Mesendoderm (in vitro differentiated cells): ENCODE measurements around the gene VGLL3.
A peak's percentile ranks its signal among the peaks of the same experiment; 100 is the strongest.

Source experiments
- DNase-seq: peaks from one replicate; pipeline ENCODE4 v3.0.0; 2013
- H2AK5ac ChIP-seq: 2 replicates; pipeline ENCODE4 v1.6.1; 2013; ENCODE audit warnings: low read length, inconsistent platforms
- H2BK120ac ChIP-seq: 2 replicates; pipeline ENCODE4 v1.6.1; 2013; ENCODE audit warnings: low read depth, mild to moderate bottlenecking, low read length, moderate library complexity, mixed read lengths
- H2BK15ac ChIP-seq: replicated peaks from 2 replicates; pipeline ENCODE4 v1.6.1; 2013; ENCODE audit warnings: low read depth, mild to moderate bottlenecking, moderate library complexity
- H2BK5ac ChIP-seq: 2 replicates; pipeline ENCODE4 v1.6.1; 2013; ENCODE audit warnings: low read length, inconsistent platforms
- H3K18ac ChIP-seq: 2 replicates; pipeline ENCODE4 v1.6.1; 2013; ENCODE audit warnings: mild to moderate bottlenecking, low read length, mixed read lengths
- H3K23ac ChIP-seq: one replicate; pipeline ENCODE4 v1.6.1; 2013; ENCODE audit warnings: low read length
- H3K27ac ChIP-seq: 2 replicates; pipeline ENCODE4 v1.5.1; 2013; ENCODE audit warnings: low read depth, mild to moderate bottlenecking, inconsistent platforms, low read length, moderate library complexity
- H3K27me3 ChIP-seq: 2 replicates; pipeline ENCODE4 v1.6.1; 2013; ENCODE audit warnings: low read length, control low read depth, mild to moderate bottlenecking, inconsistent platforms; ENCODE audit not compliant: insufficient read depth, poor library complexity
- H3K36me3 ChIP-seq: 2 replicates; pipeline ENCODE4 v1.6.1; 2013; ENCODE audit warnings: low read length, inconsistent platforms; ENCODE audit not compliant: control insufficient read depth, insufficient read depth
- H3K4ac ChIP-seq: one replicate; pipeline ENCODE4 v1.6.1; 2013; ENCODE audit warnings: low read depth, mild to moderate bottlenecking, low read length, moderate library complexity
- H3K4me1 ChIP-seq: 2 replicates; pipeline ENCODE4 v1.6.1; 2013; ENCODE audit warnings: low read depth, low read length, inconsistent platforms; ENCODE audit not compliant: control insufficient read depth
- H3K4me2 ChIP-seq: 2 replicates; pipeline ENCODE4 v1.6.1; 2013; ENCODE audit warnings: low read length
- H3K4me3 ChIP-seq: 2 replicates; pipeline ENCODE4 v1.5.1; 2013; ENCODE audit warnings: mild to moderate bottlenecking, low read length
- H3K56ac ChIP-seq: one replicate; pipeline ENCODE4 v1.6.1; 2013; ENCODE audit warnings: low read length
- H3K79me1 ChIP-seq: 2 replicates; pipeline ENCODE4 v1.6.1; 2013; ENCODE audit warnings: low read length, inconsistent platforms
- H3K79me2 ChIP-seq: 2 replicates; pipeline ENCODE4 v1.6.1; 2013; ENCODE audit warnings: mild to moderate bottlenecking, low read length; ENCODE audit not compliant: control insufficient read depth, insufficient read depth
- H3K9ac ChIP-seq: 2 replicates; pipeline ENCODE4 v1.6.1; 2013; ENCODE audit warnings: low read length, inconsistent platforms
- H4K5ac ChIP-seq: one replicate; pipeline ENCODE4 v1.6.1; 2013; ENCODE audit warnings: low read length
- H4K8ac ChIP-seq: one replicate; pipeline ENCODE4 v1.6.1; 2013; ENCODE audit warnings: low read depth, mild to moderate bottlenecking, control low read depth, low read length, moderate library complexity
- WGBS: extraction: QIAGEN DNeasy Blood & Tissue Kit; methylation state at CpG from one replicate; pipeline ENCODE4 v1.1.7; 2013; ENCODE audit warnings: low lambda C conversion rate, missing lambda C conversion rate; ENCODE audit not compliant: insufficient coverage; ENCODE audit errors: extremely low coverage; 5-methylcytosine and 5-hydroxymethylcytosine counted together

VGLL3 gene

DNA sequence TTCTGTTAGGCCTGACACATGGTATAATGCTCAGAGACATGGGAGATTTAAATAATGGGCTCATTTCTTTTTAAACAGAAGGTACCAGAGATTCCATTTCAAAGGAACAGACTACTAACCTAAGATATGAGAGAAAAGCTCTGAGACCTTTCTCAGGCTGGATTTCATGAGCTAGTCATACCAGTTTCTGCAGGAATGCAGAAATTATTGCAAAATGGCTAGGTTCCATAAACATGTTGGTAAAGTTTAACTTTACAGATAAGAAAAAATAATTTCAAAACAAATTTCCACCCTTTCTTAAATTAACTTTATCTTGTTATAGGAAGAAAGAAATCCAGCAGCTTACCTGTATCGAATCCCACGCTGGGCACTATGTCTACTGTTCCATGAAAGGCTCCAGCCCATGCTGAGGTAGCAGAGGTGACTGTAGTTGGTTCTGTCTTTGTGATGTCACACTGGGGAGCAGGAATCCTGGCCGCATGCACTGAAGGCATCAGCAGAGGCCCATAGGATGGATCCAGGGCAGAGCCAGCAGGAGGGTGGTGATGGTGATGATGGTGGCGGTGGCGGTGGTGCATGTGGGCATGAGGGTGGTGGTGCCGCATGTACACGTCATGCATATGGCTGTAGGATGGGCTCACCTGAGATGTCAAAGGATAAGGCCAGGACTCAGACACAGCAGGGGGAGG is 22.6 kb downstream of the VGLL3 start:
- H2AK5ac ChIP-seq = no peak overlapping the region
- H3K23ac ChIP-seq = no peak overlapping the region
- no peak overlapping the region for H3K4ac ChIP-seq
- DNase-seq = no peak
- H3K27ac ChIP-seq = no peak overlapping the region
- no peaks in the 10 kb centered on the region for H3K4me1 ChIP-seq
- no peak overlapping the region for H4K5ac ChIP-seq
- H3K79me2 ChIP-seq = no peaks in the 10 kb centered on the region
- H3K4me2 ChIP-seq = no peak overlapping the region
- H2BK5ac ChIP-seq = no peak overlapping the region
- no peak overlapping the region for H4K8ac ChIP-seq
- H3K56ac ChIP-seq = no peak overlapping the region
- H2BK120ac ChIP-seq = no peak overlapping the region
- WGBS = no CpG with 5 or more reads among the region's 7 CpGs
- H3K18ac ChIP-seq = no peak overlapping the region
- H2BK15ac ChIP-seq = no peak overlapping the region
- no peak overlapping the region for H3K4me3 ChIP-seq
- H3K9ac ChIP-seq = no peak overlapping the region
- H3K27me3 ChIP-seq = no peaks in the 10 kb centered on the region
- no peaks in the 10 kb centered on the region for H3K36me3 ChIP-seq
- H3K79me1 ChIP-seq = no peaks in the 10 kb centered on the region

- DNase-seq = no peak
- Histone ChIP-seq H2BK120ac (no peak overlapping the region), H3K36me3 (no peaks in the 10 kb centered on the region), H3K56ac (no peak overlapping the region), H2BK5ac (no peak overlapping the region), H2BK15ac (no peak overlapping the region), H2AK5ac (no peak overlapping the region), H3K4ac (no peak overlapping the region), H3K18ac (no peak overlapping the region), H3K27ac (no peak overlapping the region), H4K8ac (no peak overlapping the region), H3K79me2 (no peaks in the 10 kb centered on the region), H4K5ac (no peak overlapping the region), H3K79me1 (no peaks in the 10 kb centered on the region), H3K4me2 (no peak overlapping the region), H3K4me3 (no peak overlapping the region), H3K27me3 (no peaks in the 10 kb centered on the region), H3K9ac (no peak overlapping the region), H3K23ac (no peak overlapping the region), H3K4me1 (no peaks in the 10 kb centered on the region)
- WGBS = no CpG with 5 or more reads among the region's 2 CpGs
These were observed 23.9 kb downstream of the VGLL3 start for GRCh38 chr3:86967062-86967461.

- no peak for DNase-seq
- Histone ChIP-seq H3K4me3 (no peak overlapping the region), H3K79me1 (no peaks in the 10 kb centered on the region), H4K8ac (no peak overlapping the region), H3K4me2 (no peak overlapping the region), H4K5ac (no peak overlapping the region), H2BK15ac (no peak overlapping the region), H3K56ac (no peak overlapping the region), H3K79me2 (no peaks in the 10 kb centered on the region), H3K9ac (no peak overlapping the region), H3K27me3 (no peaks in the 10 kb centered on the region), H3K23ac (no peak overlapping the region), H3K36me3 (no peaks in the 10 kb centered on the region), H3K27ac (no peak overlapping the region), H2AK5ac (no peak overlapping the region), H3K4ac (no peak overlapping the region), H2BK120ac (no peak overlapping the region), H3K18ac (no peak overlapping the region), H3K4me1 (no peaks in the 10 kb centered on the region), H2BK5ac (no peak overlapping the region)
- no CpG with 5 or more reads among the region's 3 CpGs for WGBS
These were observed 25.8 kb downstream of the VGLL3 start for GRCh38 chr3:86965166-86965565.

DNA sequence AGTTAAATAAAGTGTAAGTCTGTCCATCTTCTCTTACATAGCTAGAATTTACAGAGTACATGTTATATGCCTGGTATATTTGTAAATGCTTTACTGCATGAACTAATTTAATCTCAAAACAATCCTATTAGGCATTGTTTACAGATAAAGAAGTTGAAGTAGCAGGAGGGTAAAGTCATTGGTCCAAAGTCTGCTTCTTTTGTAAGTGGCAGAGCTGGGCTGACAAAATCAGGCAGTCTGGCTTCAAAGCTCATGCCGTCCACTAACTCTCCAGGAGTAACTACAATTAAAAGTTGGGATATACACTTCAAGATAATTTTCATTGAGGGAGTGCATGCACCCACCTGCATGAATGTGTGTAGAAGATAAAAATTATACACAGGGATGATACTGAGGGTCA is 27.3 kb downstream of the VGLL3 start:
- H3K4me2 ChIP-seq = no peak overlapping the region
- no peak overlapping the region for H3K9ac ChIP-seq
- no peaks in the 10 kb centered on the region for H3K27me3 ChIP-seq
- no peak for DNase-seq
- no peaks in the 10 kb centered on the region for H3K79me2 ChIP-seq
- no peak overlapping the region for H3K56ac ChIP-seq
- no peak overlapping the region for H3K18ac ChIP-seq
- H3K23ac ChIP-seq = no peak overlapping the region
- H3K4me1 ChIP-seq = no peaks in the 10 kb centered on the region
- H2AK5ac ChIP-seq = no peak overlapping the region
- H3K36me3 ChIP-seq = no peaks in the 10 kb centered on the region
- H3K4me3 ChIP-seq = no peak overlapping the region
- no CpG with 5 or more reads among the region's 1 CpG for WGBS
- H3K4ac ChIP-seq = no peak overlapping the region
- H3K27ac ChIP-seq = no peak overlapping the region
- H3K79me1 ChIP-seq = no peaks in the 10 kb centered on the region
- no peak overlapping the region for H2BK120ac ChIP-seq
- no peak overlapping the region for H4K8ac ChIP-seq
- H2BK15ac ChIP-seq = no peak overlapping the region
- H2BK5ac ChIP-seq = no peak overlapping the region
- H4K5ac ChIP-seq = no peak overlapping the region

DNA sequence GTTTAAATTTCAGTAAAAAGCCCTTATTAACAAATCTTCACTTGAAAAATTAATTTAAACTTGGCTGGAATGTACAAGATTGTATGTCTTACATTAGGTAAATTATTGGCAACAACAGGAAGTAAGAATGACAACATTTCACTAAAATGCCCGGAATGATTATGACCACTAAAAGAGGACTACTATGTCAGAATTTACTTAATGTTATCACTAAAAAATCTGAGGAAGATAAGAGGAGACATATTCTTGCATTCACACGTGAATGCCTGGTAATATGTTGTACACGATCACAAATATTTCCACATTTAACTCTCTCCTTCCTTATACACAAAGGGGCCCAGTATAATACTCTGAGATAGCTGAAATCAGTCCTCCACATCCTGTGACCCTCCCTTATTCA is 29.7 kb downstream of the VGLL3 start:
- Histone ChIP-seq H3K56ac (no peak overlapping the region), H3K79me2 (no peaks in the 10 kb centered on the region), H2BK120ac (no peak overlapping the region), H3K27ac (no peak overlapping the region), H3K4me2 (no peak overlapping the region), H3K36me3 (no peaks in the 10 kb centered on the region), H3K4me1 (no peaks in the 10 kb centered on the region), H2AK5ac (no peak overlapping the region), H3K18ac (no peak overlapping the region), H4K8ac (no peak overlapping the region), H3K23ac (no peak overlapping the region), H4K5ac (no peak overlapping the region), H2BK5ac (no peak overlapping the region), H3K4ac (no peak overlapping the region), H3K4me3 (no peak overlapping the region), H2BK15ac (no peak overlapping the region), H3K9ac (no peak overlapping the region), H3K27me3 (no peaks in the 10 kb centered on the region), H3K79me1 (no peaks in the 10 kb centered on the region)
- WGBS = no CpG with 5 or more reads among the region's 3 CpGs
- peak; percentile 15 for DNase-seq

- no peak overlapping the region for H3K56ac ChIP-seq
- no peak overlapping the region for H3K4me2 ChIP-seq
- H3K23ac ChIP-seq = no peak overlapping the region
- no peak overlapping the region for H2BK15ac ChIP-seq
- no peak overlapping the region for H3K18ac ChIP-seq
- no peaks in the 10 kb centered on the region for H3K79me2 ChIP-seq
- no peak overlapping the region for H2BK120ac ChIP-seq
- H2BK5ac ChIP-seq = no peak overlapping the region
- H3K79me1 ChIP-seq = no peaks in the 10 kb centered on the region
- H4K5ac ChIP-seq = no peak overlapping the region
- DNase-seq = no peak
- no peak overlapping the region for H3K27ac ChIP-seq
- no peak overlapping the region for H3K4ac ChIP-seq
- no peaks in the 10 kb centered on the region for H3K36me3 ChIP-seq
- no peaks in the 10 kb centered on the region for H3K4me1 ChIP-seq
- H4K8ac ChIP-seq = no peak overlapping the region
- H3K9ac ChIP-seq = no peak overlapping the region
- H2AK5ac ChIP-seq = no peak overlapping the region
- H3K4me3 ChIP-seq = no peak overlapping the region
- no peaks in the 10 kb centered on the region for H3K27me3 ChIP-seq
- WGBS = no CpG with 5 or more reads among the region's 3 CpGs
These were observed 30.4 kb downstream of the VGLL3 start for GRCh38 chr3:86960550-86960949.
